GM18505 (cell line): Measurements from ENCODE around the gene SNX1.
"Not testable (repeated sequence)": the region's sequence is repeated elsewhere in the genome, so short reads cannot be mapped to it uniquely, and the experiment has no call there.

Experiments used
- ATAC-seq: cut with Tn5 transposase; IDR thresholded peaks from one replicate; pipeline ENCODE4 v1.9.1; 2021; ENCODE audit not compliant: unreplicated experiment
- POLR2A ChIP-seq: IDR thresholded peaks from 4 replicates; pipeline ENCODE4 v1.6.1; 2011; ENCODE audit warnings: borderline replicate concordance; ENCODE audit not compliant: insufficient read depth, insufficient read length; ENCODE audit errors: extremely low read depth

SNX1 gene

DNA sequence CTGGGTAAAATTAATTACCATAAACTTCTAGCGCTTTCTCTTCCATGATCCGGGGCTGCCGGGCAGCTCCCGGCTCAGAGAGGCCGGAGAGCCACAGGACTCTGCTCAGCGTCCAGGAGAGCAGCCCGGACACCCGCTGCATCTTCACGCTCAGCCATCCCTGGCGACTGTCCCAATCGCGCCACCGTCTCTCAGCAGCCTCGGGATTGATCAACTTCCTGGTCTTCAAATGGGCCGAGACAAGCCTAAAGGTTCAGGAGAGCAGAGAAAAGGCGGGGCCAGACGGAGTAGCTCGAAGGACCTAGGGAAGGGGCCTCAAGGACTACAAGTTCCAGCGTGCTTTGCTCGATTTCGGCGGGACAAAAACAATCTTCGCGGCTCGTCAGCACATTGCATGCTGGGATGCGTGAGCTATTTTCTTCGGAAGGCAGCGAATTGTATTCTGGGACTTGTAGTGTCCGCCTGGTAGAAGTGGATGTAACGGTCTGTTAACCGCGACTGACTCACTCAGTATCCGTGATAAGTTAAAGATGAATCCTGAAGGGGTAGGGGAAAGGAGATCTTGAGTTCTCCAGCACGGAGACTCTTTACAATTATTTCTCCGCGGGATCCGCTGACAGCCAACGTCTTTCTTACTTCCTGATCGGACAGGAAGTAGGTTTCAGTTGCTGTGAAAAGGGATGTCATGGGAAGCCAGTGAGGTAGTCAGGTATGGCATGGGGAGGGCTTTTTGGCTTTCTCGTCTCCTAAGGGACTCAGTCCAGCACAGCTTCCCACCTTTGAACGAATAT, 2.0 kb upstream of the SNX1 start, which contains the start of gene CIAO2A:
Gene CIAO2A, minus strand, starts transcription at position 212 of the 791 bp plus-strand sequence. Its CDS starts 70 bp downstream, at position 142.
- ATAC-seq: peak; percentile 57
- TF ChIP-seq POLR2A: peak; percentile 58

- ATAC-seq: no peak
- TF ChIP-seq POLR2A: no peak
These were observed 369 bp upstream of the SNX1 start for GRCh38 chr15:64095431-64095794.

DNA sequence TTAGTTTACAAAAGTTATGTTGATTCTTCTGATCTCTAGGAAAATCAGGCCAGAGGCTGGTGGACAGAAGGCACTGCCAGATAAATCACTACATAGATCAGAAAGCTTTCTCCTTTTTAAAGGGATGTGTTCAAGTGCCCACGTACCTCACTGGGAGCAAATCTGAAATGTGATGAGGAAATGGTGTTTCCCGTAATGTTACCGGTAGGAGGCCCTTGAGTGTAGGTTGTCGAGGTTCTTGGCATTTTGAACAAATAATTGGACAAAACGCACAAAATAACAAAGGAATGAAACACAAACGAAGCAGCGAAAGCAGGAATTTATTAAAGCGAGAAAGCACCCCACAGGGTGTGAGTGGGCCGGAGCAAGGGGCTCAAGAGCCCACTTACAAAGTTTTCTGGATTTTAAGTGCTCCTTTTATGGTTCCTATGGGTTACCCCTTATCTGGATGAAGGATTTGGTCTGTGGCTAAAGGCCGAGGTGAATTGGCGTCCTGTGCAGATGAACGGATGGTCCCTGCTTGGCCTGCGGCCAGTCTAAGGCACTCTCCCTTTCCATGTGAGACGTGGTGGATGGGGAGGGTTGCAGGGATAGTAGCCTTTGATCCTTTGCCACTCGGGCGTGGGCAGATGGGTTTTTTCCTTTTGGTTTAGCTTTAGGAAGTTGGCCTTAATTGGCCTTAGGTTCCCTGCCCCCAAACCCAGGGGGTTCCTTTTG, 1.0 kb downstream of the SNX1 start:
- ATAC-seq: no peak
- no peak for TF ChIP-seq POLR2A

GRCh38 chr15:64099379-64099778, 3.6 kb downstream of the SNX1 start:
- no peak for ATAC-seq
- no peak for TF ChIP-seq POLR2A

GRCh38 chr15:64100958-64101357, 5.2 kb downstream of the SNX1 start:
- TF ChIP-seq POLR2A: no peak
- ATAC-seq: no peak

- no peak for ATAC-seq
These were observed 6.7 kb downstream of the SNX1 start for GRCh38 chr15:64102497-64102896.

DNA sequence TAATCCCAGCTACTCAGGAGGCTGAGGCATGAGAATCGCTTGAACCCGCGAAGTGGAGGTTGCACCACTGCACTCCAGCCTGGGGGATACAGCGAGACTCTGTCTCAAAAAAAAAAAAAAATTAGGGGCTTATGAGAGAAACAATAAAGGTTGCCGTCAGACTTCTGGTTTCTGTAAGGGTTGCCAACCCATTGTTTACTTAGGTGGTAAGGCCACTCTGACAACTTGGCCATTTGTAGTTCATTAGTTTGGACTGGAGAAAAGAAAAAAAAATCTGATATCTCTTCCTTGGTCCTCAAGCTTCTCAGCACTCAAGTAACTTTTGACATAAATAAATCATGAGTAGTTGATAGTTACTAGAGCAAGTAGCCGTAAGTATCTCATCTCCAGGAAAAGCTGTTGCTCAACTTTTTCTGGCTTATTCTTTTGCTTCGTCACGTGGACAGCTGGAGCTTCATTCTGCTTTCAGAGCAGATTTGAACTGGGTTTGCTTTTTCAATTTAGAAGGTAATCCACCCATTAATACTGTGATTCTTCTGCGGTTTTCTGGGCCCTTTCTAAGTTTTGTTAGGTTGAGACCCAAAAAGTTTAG, 9.4 kb downstream of the SNX1 start:
- TF ChIP-seq POLR2A: no peak

More at GRCh38 chr15:64102497-64102896, 6.7 kb downstream of the SNX1 start:
- TF ChIP-seq POLR2A: no peak

GRCh38 chr15:64107337-64107736, 11.6 kb downstream of the SNX1 start:
- TF ChIP-seq POLR2A: no peak
- no peak for ATAC-seq

More for the DNA sequence above, 9.4 kb downstream of the SNX1 start:
- ATAC-seq: no peak

DNA sequence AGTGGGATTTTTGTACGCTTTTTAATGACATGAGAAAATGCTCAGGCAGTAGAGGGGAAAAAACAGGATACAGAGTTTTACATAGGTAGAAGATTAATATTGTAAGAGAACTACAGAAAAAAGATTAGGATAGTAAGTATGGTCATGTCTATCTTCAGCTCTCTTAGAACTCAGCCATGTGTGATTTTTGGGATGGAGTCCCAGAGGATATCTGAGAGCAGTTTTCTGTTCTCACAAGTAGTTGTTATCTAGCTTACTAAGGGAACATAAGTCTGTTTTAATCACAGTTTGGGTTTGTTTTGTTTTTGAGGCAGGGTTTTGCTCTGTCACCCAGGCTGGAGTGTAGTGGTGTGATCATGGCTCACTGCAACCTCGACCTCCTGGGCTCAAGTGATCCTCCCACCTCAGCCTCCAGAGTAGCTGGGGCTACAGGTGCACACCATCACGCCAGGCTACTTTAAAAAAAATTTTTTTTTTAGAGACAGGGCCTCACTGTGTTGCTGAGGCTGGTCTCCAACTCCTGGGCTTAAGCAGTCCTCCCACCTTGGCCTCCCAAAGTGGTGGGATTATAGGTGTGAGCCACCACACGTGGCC, 14.4 kb downstream of the SNX1 start:
- ATAC-seq: not testable (repeated sequence)

DNA sequence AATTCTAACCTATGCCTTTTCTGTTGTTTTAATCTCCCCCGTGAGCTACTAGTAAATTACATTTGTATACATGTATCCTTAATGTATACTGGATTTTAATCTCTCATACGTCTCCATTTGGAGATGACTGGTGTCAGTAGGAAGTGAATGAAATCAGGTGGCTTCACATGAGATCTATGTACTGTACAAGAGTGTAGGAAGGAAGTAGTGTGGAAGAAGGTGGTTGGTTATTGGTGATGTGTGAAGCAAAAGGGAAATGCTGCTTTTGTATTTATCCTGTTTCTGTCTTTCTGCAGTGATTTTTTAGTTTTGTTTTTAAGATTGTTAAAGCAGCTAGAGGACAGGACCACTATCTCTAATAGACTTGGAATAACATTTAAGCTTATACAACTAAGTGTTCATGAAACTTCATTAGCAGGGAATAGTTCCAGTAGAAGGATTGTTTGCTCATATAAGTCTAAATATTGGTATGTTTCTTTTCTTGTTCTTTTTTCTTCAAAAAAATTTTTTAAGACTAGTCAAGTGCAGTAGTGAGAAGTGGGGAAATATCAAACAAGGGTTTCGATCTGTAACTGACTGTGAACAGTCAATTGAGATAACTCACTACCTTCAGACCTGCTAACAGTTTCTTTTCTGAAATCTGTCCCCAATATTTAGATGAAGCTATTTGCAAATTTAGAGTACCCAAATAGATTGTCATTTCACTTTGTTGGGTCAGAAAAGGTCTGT, 15.3 kb downstream of the SNX1 start:
- no peak for ATAC-seq
- no peak for TF ChIP-seq POLR2A

GRCh38 chr15:64111679-64112050, 15.9 kb downstream of the SNX1 start:
- no peak for ATAC-seq
- TF ChIP-seq POLR2A: no peak

DNA sequence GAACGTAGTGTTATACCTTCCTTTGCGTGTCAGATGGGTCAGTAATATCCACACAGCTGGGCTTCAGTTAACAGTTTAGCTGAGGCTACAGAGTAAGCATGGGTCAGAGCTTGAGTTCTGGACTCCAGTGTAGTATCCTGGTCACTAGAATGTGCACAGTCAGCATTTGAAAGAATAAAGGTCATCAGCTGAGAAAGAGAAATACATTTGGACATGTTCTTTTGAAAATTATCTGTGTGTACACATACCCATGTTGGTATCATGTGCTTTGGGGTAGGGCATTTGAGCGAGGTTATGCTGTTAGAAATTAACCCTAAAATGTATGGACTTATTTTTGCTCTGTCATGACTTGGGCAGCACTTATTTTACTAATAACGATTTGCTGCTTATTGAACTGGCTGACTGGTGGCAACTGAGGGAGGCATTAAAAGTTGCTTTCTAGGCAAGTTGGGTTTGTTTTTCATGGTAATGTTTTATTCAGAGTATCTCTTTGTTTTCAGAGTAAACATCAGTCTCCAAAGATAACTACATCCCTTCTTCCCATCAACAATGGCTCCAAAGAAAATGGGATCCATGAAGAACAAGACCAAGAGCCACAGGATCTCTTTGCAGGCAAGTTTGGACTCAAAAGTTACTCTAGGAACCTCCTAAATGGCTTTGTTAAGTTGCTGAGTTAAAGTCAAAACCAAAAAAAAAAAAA, 16.4 kb downstream of the SNX1 start:
- no peak for ATAC-seq
- no peak for TF ChIP-seq POLR2A
